NCI-H128 (cell line): ENCODE measurements around the gene LSS.

ENCODE experiments used
- DNase-seq: peaks from one replicate; lab custom pipeline; 2025; ENCODE audit not compliant: unreplicated experiment; lab: John Stamatoyannopoulos, UW

LSS gene

GRCh38 chr21:46228345-46229051 is at the start of gene LSS:
Gene LSS (minus strand): TSS chr21:46228774. CDS start chr21:46228745, 29 bp downstream.
- DNase-seq: peak; percentile 95

GRCh38 chr21:46274797-46275390 is 46.3 kb upstream of the LSS start:
- no peak for DNase-seq

- DNase-seq: no peak
These were observed 44.8 kb upstream of the LSS start for GRCh38 chr21:46273341-46273740.

GRCh38 chr21:46269466-46269865 is 40.9 kb upstream of the LSS start:
- no peak for DNase-seq

- no peak for DNase-seq
These were observed 39.8 kb upstream of the LSS start for GRCh38 chr21:46268371-46268770.

GRCh38 chr21:46266946-46267345 is 38.4 kb upstream of the LSS start:
- DNase-seq: no peak

GRCh38 chr21:46265736-46266525 is 37.4 kb upstream of the LSS start:
- DNase-seq: no peak

GRCh38 chr21:46264690-46265144 is 36.1 kb upstream of the LSS start:
- DNase-seq: no peak

GRCh38 chr21:46264046-46264689 is 35.6 kb upstream of the LSS start:
- DNase-seq: no peak

GRCh38 chr21:46256501-46256994 is 28.0 kb upstream of the LSS start:
- DNase-seq: no peak

- no peak for DNase-seq
These were observed 27.3 kb upstream of the LSS start for GRCh38 chr21:46255758-46256337.

GRCh38 chr21:46255166-46255565 is 26.6 kb upstream of the LSS start:
- DNase-seq: no peak

GRCh38 chr21:46254208-46254975 is 25.8 kb upstream of the LSS start:
- no peak for DNase-seq

GRCh38 chr21:46253610-46254124 is 25.1 kb upstream of the LSS start:
- DNase-seq: no peak

GRCh38 chr21:46252840-46253239 is 24.3 kb upstream of the LSS start:
- DNase-seq: no peak

GRCh38 chr21:46250146-46250725 is 21.7 kb upstream of the LSS start:
- DNase-seq: no peak

- DNase-seq: no peak
These were observed 20.3 kb upstream of the LSS start for GRCh38 chr21:46248827-46249226.

- DNase-seq: no peak
These were observed 19.8 kb upstream of the LSS start for GRCh38 chr21:46248422-46248782.

GRCh38 chr21:46247699-46248421 is 19.3 kb upstream of the LSS start:
- no peak for DNase-seq
